Panc1 (cell line): ENCODE data around the gene MBD5. TPM values are rescaled to one million over a fixed set of nuclear protein-coding genes. Genes with fewer than 3 reads are reported as not detected.

Experiments used
- ATAC-seq: fragments of 200-7000 bp; cut with Tn5 transposase; 2 replicates; pipeline ENCODE4 v1.9.1; 2020; ENCODE audit warnings: mild to moderate bottlenecking, moderate library complexity
- BruUV-seq: library from RNA; stranded (reverse); fragments of 400-500 nt; replicated peaks from 2 replicates; lab custom pipeline; 2021; lab: Mats Ljungman, UMichigan
- CTCF ChIA-PET: fragments of 300-600 bp; sonication (Branson Sonifier 250); formaldehyde crosslinking; loops from one replicate; lab custom pipeline; 2022; ENCODE audit warnings: antibody characterized with exemption; lab: Charles Lee
- POLR2A ChIA-PET: fragments of 300-600 bp; sonication (Branson Sonifier 250); formaldehyde crosslinking; loops from one replicate; lab custom pipeline; 2022; ENCODE audit warnings: antibody characterized with exemption; lab: Charles Lee
- DNase-seq: peaks from one replicate; pipeline ENCODE4 v3.0.0-alpha.2; 2010; ENCODE audit warnings: low read depth, low spot score
- H3K27ac ChIP-seq: 2 replicates; pipeline ENCODE4 v1.5.1; 2011; ENCODE audit warnings: mild to moderate bottlenecking, low read length, inconsistent platforms
- H3K27me3 ChIP-seq: fragments of 200-500 bp; sonication (Bioruptor generic); 2 replicates; pipeline ENCODE4 v1.6.0; 2014; ENCODE audit warnings: low read length, inconsistent platforms; ENCODE audit not compliant: control insufficient read depth, insufficient read depth
- H3K36me3 ChIP-seq: fragments of 200-500 bp; sonication (Bioruptor generic); 2 replicates; pipeline ENCODE4 v1.5.1; 2014; ENCODE audit warnings: inconsistent platforms, mild to moderate bottlenecking, low read length, moderate library complexity; ENCODE audit not compliant: control insufficient read depth, insufficient read depth
- H3K4me1 ChIP-seq: 2 replicates; pipeline ENCODE4 v1.5.1; 2011; ENCODE audit warnings: inconsistent platforms, mild to moderate bottlenecking, low read length, moderate library complexity; ENCODE audit not compliant: control insufficient read depth, insufficient read depth
- H3K4me3 ChIP-seq, 2 experiments: 2 replicates each; pipeline ENCODE4 v1.5.1; 2011 to 2012; ENCODE audit warnings: low read depth in 2 of 2, low read length in 2 of 2, mild to moderate bottlenecking in 2 of 2, inconsistent platforms in 1 of 2, moderate library complexity in 1 of 2
- H3K9me3 ChIP-seq: fragments of 200-500 bp; sonication (Bioruptor generic); 2 replicates; pipeline ENCODE4 v1.5.1; 2014; ENCODE audit warnings: low read depth, mild to moderate bottlenecking, inconsistent platforms, low read length, moderate library complexity; ENCODE audit not compliant: control insufficient read depth, insufficient read depth
- CTCF ChIP-seq: fragments of 450-650 bp; IDR thresholded peaks from 2 replicates; pipeline ENCODE4 v1.5.1; 2017; ENCODE audit warnings: mild to moderate bottlenecking
- POLR2AphosphoS5 ChIP-seq: IDR thresholded peaks from 2 replicates; pipeline ENCODE4 v1.6.1; 2012; ENCODE audit warnings: mild to moderate bottlenecking, low read depth, low read length, moderate library complexity
- REST ChIP-seq, 2 experiments: IDR thresholded peaks; 2 replicates each; pipeline ENCODE4 v1.6.1; 2011 to 2012; ENCODE audit warnings: low read depth in 2 of 2, control low read depth in 1 of 2, low read length in 1 of 2, mild to moderate bottlenecking in 1 of 2, moderate library complexity in 1 of 2; ENCODE audit not compliant: insufficient read depth in 1 of 2
- SIN3A ChIP-seq: IDR thresholded peaks from 2 replicates; pipeline ENCODE4 v1.6.1; 2012; ENCODE audit warnings: low read depth, mild to moderate bottlenecking, low read length, moderate library complexity, borderline replicate concordance; ENCODE audit not compliant: insufficient read depth
- TCF7L2 ChIP-seq: IDR thresholded peaks from 2 replicates; pipeline ENCODE4 v1.6.1; 2011; ENCODE audit warnings: mild to moderate bottlenecking, low read depth, low read length, inconsistent platforms
- in situ Hi-C: cut with HindIII; loops from 2 replicates; pipeline ENCODE4 v1.10.0; 2016; ENCODE audit warnings: low sequenced_read_pairs, low pct_unique_long_range_greater_than_20kb
- intact Hi-C: fragments of 100-400 bp; cut with micrococcal nuclease; formaldehyde crosslinking; loops from one replicate; pipeline ENCODE4 v1.10.0; 2022; ENCODE audit not compliant: unreplicated experiment
- total RNA-seq: library from RNA; stranded (reverse); gene quantifications from one replicate; pipeline ENCODE4 v1.2.1, GENCODE V29; 2021; ENCODE audit not compliant: unreplicated experiment

MBD5 gene
- total RNA-seq, 1 experiment from 2014 or later = 40.2 TPM

- Histone ChIP-seq H3K9me3 (no peaks in the 10 kb centered on the region), H3K4me1 (no peaks in the 10 kb centered on the region), H3K4me3 (no peak overlapping the region), H3K27ac (no peak overlapping the region), H3K27me3 (no peaks in the 10 kb centered on the region), H3K36me3 (no peaks in the 10 kb centered on the region)
- ATAC-seq = no peak
- POLR2A ChIA-PET = no interaction called here
- TF ChIP-seq CTCF = no peak
- no peak for TF ChIP-seq TCF7L2
- no peak for TF ChIP-seq SIN3A
- no peak for TF ChIP-seq REST (IDR thresholded peaks at IDR 0.05; ENCODE audit: insufficient read depth in 1 of 2, low read depth in 2 of 2, low read length in 1 of 2)
- no peak for TF ChIP-seq POLR2AphosphoS5
- no peak for DNase-seq
- intact Hi-C loops = no loop called here
- CTCF ChIA-PET = no interaction called here
- no TSS peak for BruUV-seq
- in situ Hi-C loops = no loop called here
Measured at GRCh38 chr2:148282201-148282600, 261.3 kb downstream of the MBD5 start.

GRCh38 chr2:148292431-148292830 lies 271.5 kb downstream of the MBD5 start:
- no TSS peak for BruUV-seq
- Histone ChIP-seq H3K36me3 (no peaks in the 10 kb centered on the region), H3K4me1 (no peaks in the 10 kb centered on the region), H3K27ac (no peak overlapping the region), H3K4me3 (no peak overlapping the region), H3K27me3 (no peaks in the 10 kb centered on the region), H3K9me3 (no peaks in the 10 kb centered on the region)
- TF ChIP-seq TCF7L2 (no peak), POLR2AphosphoS5 (no peak), REST (IDR thresholded peaks at IDR 0.05; ENCODE audit: insufficient read depth in 1 of 2, low read depth in 2 of 2, low read length in 1 of 2) (no peak), CTCF (no peak), SIN3A (no peak)
- CTCF ChIA-PET = interaction anchor here (0.6 kb wide), 1 partner anchor 766 kb away, joined by 7 read pairs; no protein-coding TSS in a partner anchor
- intact Hi-C loops (no loop called here), in situ Hi-C loops (no loop called here)
- no peak for ATAC-seq
- DNase-seq = no peak
- POLR2A ChIA-PET = no interaction called here
